DOHH2 (cell line): ENCODE measurements around the gene EN2.

Experiments
- CTCF ChIP-seq: fragments of 200-600 bp; sonication (generic); IDR thresholded peaks from one replicate; pipeline ENCODE4 v1.5.1; 2014; ENCODE audit warnings: antibody characterized with exemption, mild to moderate bottlenecking, low read depth, low read length; ENCODE audit not compliant: poor library complexity, severe bottlenecking
- EZH2phosphoT487 ChIP-seq: fragments of 200-600 bp; sonication (generic); IDR thresholded peaks from 2 replicates; pipeline ENCODE4 v1.6.1; 2017; ENCODE audit warnings: borderline replicate concordance, mild to moderate bottlenecking, antibody characterized with exemption, low read length, moderate library complexity, mixed read lengths

GRCh38 chr7:155450970-155451801, 6.7 kb upstream of the EN2 start:
- TF ChIP-seq CTCF (no peak), EZH2phosphoT487 (no peak)
